LNCaP clone FGC (cell line): ENCODE data around the gene POMP.

Experiments used
- DNase-seq: peaks from one replicate; pipeline ENCODE4 v3.0.0-alpha.2; 2011; ENCODE audit warnings: low read depth
- H3K4me3 ChIP-seq: 2 replicates; pipeline ENCODE4 v1.5.1; 2011; ENCODE audit warnings: mild to moderate bottlenecking, low read depth, low read length, control low read depth
- CTCF ChIP-seq: IDR thresholded peaks from 2 replicates; pipeline ENCODE4 v1.5.1; 2012; ENCODE audit warnings: mild to moderate bottlenecking; ENCODE audit not compliant: control insufficient read depth, insufficient read depth; ENCODE audit errors: extremely low read depth

POMP gene

GRCh38 chr13:28658796-28659620 is at the start of gene POMP:
Gene POMP (plus strand): TSS chr13:28659130. CDS start chr13:28659185, 55 bp downstream.
- DNase-seq: peak; percentile 59
- peak within 1 kb of the TSS; percentile 91 for H3K4me3 ChIP-seq
- no peak for TF ChIP-seq CTCF

- no peak overlapping the region for H3K4me3 ChIP-seq
- no peak for TF ChIP-seq CTCF
- DNase-seq: no peak
Measured at GRCh38 chr13:28609381-28609780, 49.5 kb upstream of the POMP start.

GRCh38 chr13:28609926-28610325 is 49.0 kb upstream of the POMP start:
- no peak for DNase-seq
- no peak overlapping the region for H3K4me3 ChIP-seq
- TF ChIP-seq CTCF: no peak

GRCh38 chr13:28610996-28611395 is 47.9 kb upstream of the POMP start:
- TF ChIP-seq CTCF: no peak
- no peak for DNase-seq
- H3K4me3 ChIP-seq: no peak overlapping the region

- DNase-seq: no peak
- H3K4me3 ChIP-seq: no peak overlapping the region
- no peak for TF ChIP-seq CTCF
Measured at GRCh38 chr13:28611654-28612131, 47.2 kb upstream of the POMP start.

GRCh38 chr13:28613562-28613961 is 45.4 kb upstream of the POMP start:
- TF ChIP-seq CTCF: no peak
- no peak overlapping the region for H3K4me3 ChIP-seq
- DNase-seq: no peak
